Esophagus (tissue), 2 donors: Measurements from ENCODE around the gene ATP6V1C2. TPM values are rescaled to one million over a fixed set of nuclear protein-coding genes. Genes with fewer than 3 reads are reported as not detected.

Source experiments
- H3K27ac ChIP-seq, 2 donors: one replicate each; pipeline ENCODE4 v1.5.1; 2013; ENCODE audit warnings: low read depth in 2 of 2, mild to moderate bottlenecking in 2 of 2, inconsistent platforms in 1 of 2, low read length in 1 of 2, moderate library complexity in 1 of 2
- H3K27me3 ChIP-seq, 2 donors: one replicate each; pipeline ENCODE4 v1.6.1; 2013; ENCODE audit warnings: low read length in 2 of 2, control low read depth in 1 of 2, mild to moderate bottlenecking in 1 of 2; ENCODE audit not compliant: insufficient read depth in 2 of 2, control insufficient read depth in 1 of 2
- H3K36me3 ChIP-seq, 2 donors: one replicate each; pipeline ENCODE4 v1.6.1; 2013; ENCODE audit warnings: low read length in 1 of 2; ENCODE audit not compliant: control insufficient read depth in 2 of 2, insufficient read depth in 2 of 2
- H3K4me1 ChIP-seq, 2 donors: one replicate each; pipeline ENCODE4 v1.6.1; 2013; ENCODE audit warnings: low read length in 1 of 2; ENCODE audit not compliant: control insufficient read depth in 2 of 2, insufficient read depth in 2 of 2
- H3K4me3 ChIP-seq, 2 donors: one replicate each; pipeline ENCODE4 v1.5.1; 2013; ENCODE audit warnings: low read length in 2 of 2, mild to moderate bottlenecking in 2 of 2, low read depth in 1 of 2, moderate library complexity in 1 of 2
- H3K9me3 ChIP-seq, 2 donors: one replicate each; pipeline ENCODE4 v1.6.1; 2013; ENCODE audit warnings: mild to moderate bottlenecking in 2 of 2, low read depth in 1 of 2, low read length in 1 of 2, moderate library complexity in 1 of 2; ENCODE audit not compliant: control insufficient read depth in 2 of 2, insufficient read depth in 1 of 2
- WGBS, 2 donors: extraction: QIAGEN DNeasy Blood & Tissue Kit; methylation state at CpG; one replicate each; pipeline ENCODE4 v1.1.7; 2013; 5-methylcytosine and 5-hydroxymethylcytosine counted together
- polyA plus RNA-seq, 2 donors: library from polyadenylated mRNA; stranded (reverse); fragments of 200-250 nt; gene quantifications; one replicate each; pipeline ENCODE4 v1.2.3, GENCODE V29; 2013
- donor health status: healthy with polysubstance abuse.
- donor health status: Bipolar disorder and iron deficiency.

Gene ATP6V1C2
- polyA plus RNA-seq, 2 donors = 16.8 to 55.0 TPM

DNA sequence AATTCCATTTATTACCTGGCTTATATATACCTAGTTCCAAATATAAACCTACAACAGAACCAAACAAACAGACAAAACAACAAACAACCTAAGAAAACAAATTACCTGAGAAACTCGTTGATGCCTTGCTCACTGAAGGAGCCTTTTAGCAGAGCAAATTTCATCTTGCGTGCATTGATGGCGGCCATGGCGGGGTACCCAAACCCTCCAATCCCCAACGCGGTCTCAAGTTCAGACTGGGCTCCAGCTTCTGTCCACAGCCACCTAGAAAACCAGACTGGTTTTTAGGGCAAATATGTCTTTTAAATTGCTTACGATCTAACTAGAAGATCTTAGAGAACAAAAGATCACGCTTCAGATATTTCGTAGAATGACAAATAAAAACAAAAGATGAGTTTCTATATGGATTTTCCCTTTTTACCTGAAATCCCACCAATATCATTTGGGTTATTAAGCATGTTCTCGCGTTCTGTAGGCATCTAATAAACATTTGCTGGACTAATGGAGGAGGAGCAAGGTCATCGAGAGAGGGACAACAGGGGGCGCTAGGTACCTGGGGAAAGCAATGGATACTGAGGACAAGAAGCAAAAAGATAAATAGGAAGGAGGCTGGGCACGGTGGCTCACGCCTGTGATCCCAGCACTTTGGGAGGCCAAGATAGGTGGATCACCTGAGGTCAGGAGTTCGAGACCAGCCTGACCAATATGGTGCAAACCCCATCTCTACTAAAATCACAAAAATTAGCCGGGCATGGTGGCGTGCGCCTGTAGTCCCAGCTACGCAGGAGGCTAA is 65.9 kb downstream of the ATP6V1C2 start:
- Histone ChIP-seq H3K9me3 (no peaks in the 10 kb centered on the region), H3K4me1 (no peaks in the 10 kb centered on the region), H3K27ac (no peak overlapping the region), H3K4me3 (no peak overlapping the region), H3K36me3 (peaks cover 6 to 43% of the 10 kb centered on the region in 2 donors), H3K27me3 (no peaks in the 10 kb centered on the region)
- 86 to 90% methylated on average over 20 of the region's 20 CpGs for WGBS, 2 donors

DNA sequence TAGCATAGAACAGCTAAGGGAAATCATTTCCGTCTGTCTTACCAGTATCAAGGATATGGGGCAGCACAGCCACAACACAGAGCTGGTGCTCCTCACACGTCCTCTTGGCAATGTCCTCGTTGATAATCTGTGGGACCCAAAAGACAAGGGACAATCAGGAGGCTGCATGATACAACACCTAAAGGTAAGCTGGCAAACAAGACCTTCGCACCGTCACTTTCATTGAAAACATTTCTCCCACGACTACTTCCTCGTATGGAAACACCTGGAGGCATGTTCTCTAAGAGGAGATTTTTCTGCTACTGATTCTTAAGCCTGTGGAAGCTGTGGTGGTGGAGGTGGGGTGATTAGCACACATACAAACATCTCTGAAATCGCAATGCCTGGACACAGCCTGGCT is 67.4 kb downstream of the ATP6V1C2 start:
- Histone ChIP-seq H3K4me3 (no peak overlapping the region), H3K36me3 (peaks cover 8 to 46% of the 10 kb centered on the region in 2 donors), H3K4me1 (no peaks in the 10 kb centered on the region), H3K27ac (no peak overlapping the region), H3K27me3 (no peaks in the 10 kb centered on the region), H3K9me3 (no peaks in the 10 kb centered on the region)
- WGBS, 2 donors = 59 to 64% methylated on average over 8 of the region's 8 CpGs

DNA sequence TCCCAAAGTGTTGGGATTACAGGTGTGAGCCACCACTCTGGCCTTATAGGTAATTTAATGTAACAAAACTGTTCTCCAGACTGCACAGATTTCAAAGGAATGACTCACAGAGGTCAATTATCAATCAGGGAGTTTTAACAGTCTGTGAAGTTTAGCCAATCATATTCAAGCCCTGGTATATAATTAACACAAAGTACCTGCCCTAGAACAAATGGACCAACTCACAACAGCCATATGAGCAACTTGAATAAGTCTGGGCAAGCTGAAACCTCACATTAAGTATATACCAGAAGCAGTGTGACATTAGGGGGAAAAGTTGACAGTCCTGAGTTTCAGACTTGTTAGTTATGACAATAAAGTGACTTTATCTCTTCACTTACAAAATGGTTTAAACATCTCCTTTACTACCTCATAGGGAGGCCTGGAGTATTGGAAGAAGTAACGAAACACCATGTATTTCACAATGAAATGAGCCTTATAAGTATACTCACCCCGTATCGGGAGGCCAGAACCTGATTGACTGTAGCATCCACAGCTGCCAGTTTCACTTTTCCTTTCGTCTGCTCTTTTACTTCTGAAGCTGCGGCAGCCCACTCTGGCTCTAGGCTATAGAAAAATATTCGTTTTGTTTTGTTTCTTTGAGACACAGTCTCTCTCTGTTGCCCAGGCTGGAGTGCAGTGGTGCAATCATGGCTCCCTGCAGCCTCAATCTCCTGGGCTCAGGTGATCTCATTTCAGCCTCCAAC is 69.0 kb downstream of the ATP6V1C2 start:
- no peaks in the 10 kb centered on the region for H3K27me3 ChIP-seq
- H3K9me3 ChIP-seq = no peaks in the 10 kb centered on the region
- no peaks in the 10 kb centered on the region for H3K4me1 ChIP-seq
- peaks cover 10 to 42% of the 10 kb centered on the region in 2 donors for H3K36me3 ChIP-seq
- 83% methylated on average over 6 of the region's 6 CpGs for WGBS, 2 donors
- no peak overlapping the region for H3K27ac ChIP-seq
- no peak overlapping the region for H3K4me3 ChIP-seq

- Histone ChIP-seq H3K36me3 (peaks cover 8 to 39% of the 10 kb centered on the region in 2 donors), H3K27ac (no peak overlapping the region), H3K9me3 (no peaks in the 10 kb centered on the region), H3K4me1 (no peaks in the 10 kb centered on the region), H3K27me3 (no peaks in the 10 kb centered on the region), H3K4me3 (no peak overlapping the region)
- WGBS, 2 donors = 54 to 61% methylated on average over 2 of the region's 2 CpGs
These were observed 70.7 kb downstream of the ATP6V1C2 start for GRCh38 chr2:10792001-10792634.

DNA sequence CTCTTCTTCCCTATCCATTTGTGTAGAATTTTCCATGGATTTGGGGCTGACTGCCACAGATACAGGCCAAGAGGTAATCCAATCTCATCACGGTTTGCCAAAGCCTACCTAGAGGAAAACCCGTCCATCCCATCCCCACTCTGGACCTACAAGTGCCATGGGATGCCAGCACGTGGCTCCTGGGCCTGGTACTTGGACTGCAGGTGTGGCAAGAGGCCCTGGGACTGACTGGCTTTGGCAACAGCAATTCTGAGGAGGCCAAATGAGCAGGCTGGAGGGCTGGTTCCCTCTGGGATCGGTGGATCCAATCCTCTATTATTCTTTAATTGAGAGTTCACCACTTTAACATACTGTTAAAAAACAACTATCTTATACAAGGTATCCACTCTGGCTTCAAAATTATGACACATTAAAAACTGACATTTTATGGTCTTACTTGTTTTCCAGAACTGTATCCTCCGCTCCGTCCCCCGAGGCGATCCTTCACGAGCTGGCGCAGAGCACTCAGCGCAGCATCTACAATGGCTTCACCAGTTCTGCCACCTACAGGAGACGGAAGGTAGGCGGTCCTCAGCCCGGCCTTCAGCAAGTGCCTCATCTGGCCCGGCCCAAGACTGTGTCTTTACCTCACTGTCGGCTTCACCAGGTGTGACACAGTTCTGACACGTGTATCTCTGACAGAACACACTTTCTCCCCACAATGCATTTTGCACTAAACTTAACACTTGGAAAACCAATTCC is 71.4 kb downstream of the ATP6V1C2 start:
- no peaks in the 10 kb centered on the region for H3K9me3 ChIP-seq
- H3K4me1 ChIP-seq = no peaks in the 10 kb centered on the region
- H3K36me3 ChIP-seq = peaks cover 9 to 38% of the 10 kb centered on the region in 2 donors
- H3K27ac ChIP-seq = peak overlapping the region in 1 of 2 donors; percentile 16
- no peaks in the 10 kb centered on the region for H3K27me3 ChIP-seq
- H3K4me3 ChIP-seq = no peak overlapping the region
- 92% methylated on average over 17 of the region's 17 CpGs for WGBS, 2 donors

- peaks cover 9 to 35% of the 10 kb centered on the region in 2 donors for H3K36me3 ChIP-seq
- H3K4me3 ChIP-seq = no peak overlapping the region
- H3K4me1 ChIP-seq = no peaks in the 10 kb centered on the region
- no peaks in the 10 kb centered on the region for H3K27me3 ChIP-seq
- WGBS, 2 donors = 75 to 83% methylated on average over 1 of the region's 1 CpG
- H3K9me3 ChIP-seq = no peaks in the 10 kb centered on the region
- no peak overlapping the region for H3K27ac ChIP-seq
These were observed 72.4 kb downstream of the ATP6V1C2 start for GRCh38 chr2:10793816-10794215.

GRCh38 chr2:10794876-10795275 is 73.4 kb downstream of the ATP6V1C2 start:
- Histone ChIP-seq H3K4me3 (no peak overlapping the region), H3K27me3 (no peaks in the 10 kb centered on the region), H3K36me3 (peaks cover 9 to 32% of the 10 kb centered on the region in 2 donors), H3K4me1 (no peaks in the 10 kb centered on the region), H3K9me3 (no peaks in the 10 kb centered on the region), H3K27ac (no peak overlapping the region)
- 64 to 86% methylated on average over 5 of the region's 5 CpGs for WGBS, 2 donors

DNA sequence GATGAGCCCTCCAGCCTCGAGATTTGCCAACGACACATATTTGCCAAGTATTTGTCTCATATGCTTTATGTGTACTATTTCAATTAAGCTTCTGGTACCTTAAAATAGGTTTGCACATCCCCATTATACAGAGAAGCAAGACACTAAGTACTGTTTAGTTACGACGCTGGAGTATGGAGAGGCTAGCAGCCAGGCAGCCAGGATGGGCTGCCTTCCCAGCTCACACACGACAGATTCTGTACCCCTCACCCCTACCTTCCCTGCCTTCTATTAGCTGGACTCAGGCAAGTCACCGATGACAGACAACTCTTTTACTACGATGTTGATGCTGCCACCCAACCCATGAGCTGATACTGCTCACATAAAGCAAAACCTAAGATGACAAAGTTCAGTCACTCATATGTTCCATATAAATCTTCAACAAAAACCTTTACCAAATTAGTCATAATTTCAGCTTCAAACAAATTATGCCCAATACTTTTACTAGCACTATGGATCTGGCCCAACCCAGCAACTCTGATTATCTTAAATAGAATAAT is 74.1 kb downstream of the ATP6V1C2 start:
- WGBS, 2 donors = 66 to 70% methylated on average over 7 of the region's 7 CpGs
- peaks cover 9 to 28% of the 10 kb centered on the region in 2 donors for H3K36me3 ChIP-seq
- H3K4me1 ChIP-seq = no peaks in the 10 kb centered on the region
- no peaks in the 10 kb centered on the region for H3K9me3 ChIP-seq
- no peak overlapping the region for H3K27ac ChIP-seq
- H3K27me3 ChIP-seq = no peaks in the 10 kb centered on the region
- H3K4me3 ChIP-seq = no peak overlapping the region

DNA sequence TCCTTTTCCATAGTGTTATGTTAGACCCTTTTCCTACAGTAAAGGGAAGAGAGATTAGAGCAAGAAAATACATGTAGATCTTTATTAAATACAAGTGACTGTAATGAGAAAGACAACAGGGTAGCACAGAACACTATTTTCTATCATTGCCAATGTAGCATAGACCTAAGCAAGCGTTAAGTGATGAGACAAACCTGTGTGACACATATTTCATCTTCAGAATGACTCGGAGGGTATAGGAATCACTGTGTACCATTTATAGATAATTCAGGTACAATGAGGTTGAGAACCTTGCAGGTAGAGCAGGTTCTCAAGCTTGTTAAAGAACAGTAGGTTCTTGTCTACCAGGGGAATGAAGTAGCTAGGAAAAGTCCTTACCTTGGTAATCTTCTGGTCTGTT is 75.3 kb downstream of the ATP6V1C2 start:
- H3K9me3 ChIP-seq = no peaks in the 10 kb centered on the region
- H3K27ac ChIP-seq = no peak overlapping the region
- no peaks in the 10 kb centered on the region for H3K4me1 ChIP-seq
- H3K4me3 ChIP-seq = no peak overlapping the region
- H3K27me3 ChIP-seq = no peaks in the 10 kb centered on the region
- H3K36me3 ChIP-seq = peaks cover 9 to 19% of the 10 kb centered on the region in 2 donors
- WGBS, 2 donors = 89 to 92% methylated on average over 2 of the region's 2 CpGs
